C4-2B (cell line): ENCODE data around the gene MORN1.

Experiments
- H3K27ac ChIP-seq: fragments of 450-650 bp; 2 replicates; pipeline ENCODE4 v1.5.1; 2017
- CTCF ChIP-seq: fragments of 450-650 bp; conservative IDR thresholded peaks from 2 replicates; pipeline ENCODE4 v1.5.1; 2017; ENCODE audit warnings: mild to moderate bottlenecking
- ZFX ChIP-seq: fragments of 450-650 bp; IDR thresholded peaks from 2 replicates; pipeline ENCODE4 v1.6.1; 2017

Gene MORN1

GRCh38 chr1:2356401-2356800 lies 35.0 kb downstream of the MORN1 start:
- H3K27ac ChIP-seq = no peak overlapping the region
- TF ChIP-seq CTCF (no peak), ZFX (no peak)

GRCh38 chr1:2355373-2356261 lies 35.7 kb downstream of the MORN1 start:
- TF ChIP-seq CTCF (no peak), ZFX (no peak)
- no peak overlapping the region for H3K27ac ChIP-seq

GRCh38 chr1:2354511-2355372 lies 36.6 kb downstream of the MORN1 start:
- no peak overlapping the region for H3K27ac ChIP-seq
- TF ChIP-seq CTCF = no peak
- no peak for TF ChIP-seq ZFX

GRCh38 chr1:2353551-2354438 lies 37.6 kb downstream of the MORN1 start:
- H3K27ac ChIP-seq = no peak overlapping the region
- no peak for TF ChIP-seq ZFX
- TF ChIP-seq CTCF = no peak

- TF ChIP-seq ZFX (no peak), CTCF (no peak)
- no peak overlapping the region for H3K27ac ChIP-seq
Measured at GRCh38 chr1:2352897-2353550, 38.3 kb downstream of the MORN1 start.

- no peak overlapping the region for H3K27ac ChIP-seq
- no peak for TF ChIP-seq CTCF
- no peak for TF ChIP-seq ZFX
Measured at GRCh38 chr1:2352341-2352896, 38.9 kb downstream of the MORN1 start.
